ENCODE data around the gene PMM2. TPM values are rescaled to one million over a fixed set of nuclear protein-coding genes. Genes with fewer than 3 reads are reported as not detected.

The PMM2 gene
- total RNA-seq, 1 experiment from 2014 or later: 53.8 TPM

- ChIA-PET CTCF (interaction anchor here (0.5 to 1.0 kb wide), 4 partner anchors 20 to 90 kb away, joined by 3 read pairs; partner anchors contain the start of gene CARHSP1), POLR2A (interaction anchor here (1.6 kb wide), 1 partner anchor 20 kb away, joined by 4 read pairs; the partner anchor contains the start of gene CARHSP1)
- DNase-seq (ENCODE audit: low spot score): no peak
- Mint-ChIP-seq H3K36me3 (peaks cover 47% of the 10 kb centered on the region), H3K27ac (peak overlapping the region; percentile 63), H3K4me1 (peaks cover 55% of the 10 kb centered on the region), H3K9me3 (no peaks in the 10 kb centered on the region), H3K27me3 (ENCODE audit: low read depth) (no peaks in the 10 kb centered on the region), H3K4me3 (no peak overlapping the region)
- no peak for ATAC-seq
- TF ChIP-seq ZMAT4 (CRISPR knock-in tag; IDR thresholded peaks at IDR 0.05): 0 out of 2 replicates have a peak, but pooled peaks have one; percentile 24
- no peak for TF ChIP-seq ZNF138 (CRISPR knock-in tag; conservative IDR thresholded peaks at IDR 0.05)
Observed at GRCh38 chr16:8848231-8848938, 50.7 kb downstream of the PMM2 start.

- ATAC-seq (no peak), DNase-seq (ENCODE audit: low spot score) (no peak)
- H3K27ac Mint-ChIP-seq: peak overlapping the region; percentile 91
- no peak for TF ChIP-seq TEAD4 (CRISPR knock-in tag; IDR thresholded peaks at IDR 0.05)
- no peak for TF ChIP-seq TP53 (CRISPR knock-in tag; IDR thresholded peaks at IDR 0.05)
- TF ChIP-seq ZNF396 (CRISPR knock-in tag; IDR thresholded peaks at IDR 0.05; ENCODE audit: borderline replicate concordance): no peak
- TF ChIP-seq ZBTB21 (CRISPR knock-in tag; IDR thresholded peaks at IDR 0.05; ENCODE audit: borderline replicate concordance): no peak
- TF ChIP-seq ZNF121 (CRISPR knock-in tag; IDR thresholded peaks at IDR 0.05): no peak
- no peak for TF ChIP-seq E2F1 (CRISPR knock-in tag; IDR thresholded peaks at IDR 0.05)
- TF ChIP-seq ATF1 (CRISPR knock-in tag; IDR thresholded peaks at IDR 0.05): no peak
- TF ChIP-seq ATF3 (CRISPR knock-in tag; conservative IDR thresholded peaks at IDR 0.05): no peak
- TF ChIP-seq AR (CRISPR knock-in tag; IDR thresholded peaks at IDR 0.05): no peak
- TF ChIP-seq ATF2 (CRISPR knock-in tag; IDR thresholded peaks at IDR 0.05; ENCODE audit: borderline replicate concordance, low read depth): no peak
- TF ChIP-seq SOX15 (CRISPR knock-in tag; IDR thresholded peaks at IDR 0.05): no peak
- TF ChIP-seq GRHL2 (CRISPR knock-in tag; IDR thresholded peaks at IDR 0.05; ENCODE audit: insufficient replicate concordance, severe bottlenecking): no peak
- TF ChIP-seq ZMAT4 (CRISPR knock-in tag; IDR thresholded peaks at IDR 0.05): no peak
- no peaks in the 10 kb centered on the region for H3K9me3 Mint-ChIP-seq
- peaks cover 52% of the 10 kb centered on the region for H3K4me1 Mint-ChIP-seq
- POLR2A ChIA-PET: interaction anchor here (1.6 kb wide), 1 partner anchor 20 kb away, joined by 4 read pairs; the partner anchor contains the start of gene CARHSP1
- peaks cover 49% of the 10 kb centered on the region for H3K36me3 Mint-ChIP-seq
- CTCF ChIA-PET: interaction anchor here (0.5 to 3.4 kb wide), 5 partner anchors 20 to 89 kb away, joined by 3 to 8 read pairs (median 3); partner anchors contain the start of gene CARHSP1
- H3K4me3 Mint-ChIP-seq: no peak overlapping the region
- no peaks in the 10 kb centered on the region for H3K27me3 Mint-ChIP-seq (ENCODE audit: low read depth)
Observed at GRCh38 chr16:8848939-8849391, 51.3 kb downstream of the PMM2 start.
